Measurements from ENCODE around the gene PMPCA. TPM values are rescaled to one million over a fixed set of nuclear protein-coding genes. Genes with fewer than 3 reads are reported as not detected.

PMPCA gene
- total and polyA plus RNA-seq, 2 of the 8 experiments (the other 6 are each of a cell fraction or from before 2014, with no cell fraction given): 60.0 to 88.2 TPM

DNA sequence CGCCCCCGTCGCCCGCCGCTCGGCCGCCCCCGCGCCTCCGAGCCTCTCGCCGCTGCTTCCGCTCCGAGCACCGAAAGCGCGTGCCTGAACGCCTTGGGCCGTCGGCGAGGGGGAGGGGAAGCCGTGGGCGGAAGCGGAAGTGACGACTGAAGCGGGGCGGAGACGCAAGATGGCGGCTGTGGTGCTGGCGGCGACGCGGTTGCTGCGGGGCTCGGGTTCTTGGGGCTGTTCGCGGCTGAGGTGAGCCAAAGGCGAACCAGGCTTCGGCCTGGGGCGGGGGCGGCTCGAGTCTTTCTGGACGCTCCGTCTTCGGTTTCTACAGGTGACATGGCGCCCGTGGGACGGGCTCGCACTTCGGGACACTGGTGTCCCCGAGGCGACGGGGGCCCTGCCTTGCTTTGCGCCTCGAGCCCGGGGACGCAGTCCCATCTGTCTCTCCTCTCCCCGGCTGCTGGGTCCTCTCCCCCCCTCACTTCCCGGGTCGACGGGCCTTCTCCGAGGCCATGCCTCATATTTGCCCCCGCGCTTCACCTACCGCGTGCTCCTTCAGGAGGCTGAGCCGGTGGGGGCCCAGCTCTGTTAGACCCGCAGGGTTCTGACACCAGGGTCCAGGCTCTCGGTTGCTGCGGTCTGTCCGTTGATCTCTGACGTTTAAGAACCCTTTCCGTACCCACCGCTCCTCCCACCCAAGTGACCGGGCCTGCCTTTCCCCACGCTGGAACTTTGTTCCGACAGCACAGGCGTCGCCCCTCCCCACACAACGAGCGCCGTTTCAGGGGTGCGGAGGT, at the start of gene PMPCA, which contains the start of gene ENTR1 (continued):
- TF ChIP-seq CHD7 (IDR thresholded peaks at IDR 0.05; ENCODE audit: insufficient replicate concordance, low read length) (no peak), EP300 (IDR thresholded peaks at IDR 0.05; ENCODE audit: borderline replicate concordance in 1 of 2, low read depth in 2 of 2, low read length in 2 of 2) (no peak), JUN (IDR thresholded peaks at IDR 0.05; ENCODE audit: low read depth, low read length) (no peak), RAD21 (IDR thresholded peaks at IDR 0.05 in 1 of 2, conservative IDR thresholded peaks at IDR 0.05 in 1 of 2; ENCODE audit: low read depth in 2 of 2, low read length in 2 of 2) (no peak), YY1 (IDR thresholded peaks at IDR 0.05; ENCODE audit: low read depth, low read length) (peak; percentile 98), POLR2A (IDR thresholded peaks at IDR 0.05; ENCODE audit: control extremely low read depth in 1 of 2, low read depth in 2 of 2, low read length in 2 of 2) (peak; percentile 82 to 91), BACH1 (IDR thresholded peaks at IDR 0.05; ENCODE audit: low read length) (no peak), EZH2 (IDR thresholded peaks at IDR 0.05; ENCODE audit: low read depth, low read length, severe bottlenecking) (no peak)
- TF ChIP-seq, protein P1, sequence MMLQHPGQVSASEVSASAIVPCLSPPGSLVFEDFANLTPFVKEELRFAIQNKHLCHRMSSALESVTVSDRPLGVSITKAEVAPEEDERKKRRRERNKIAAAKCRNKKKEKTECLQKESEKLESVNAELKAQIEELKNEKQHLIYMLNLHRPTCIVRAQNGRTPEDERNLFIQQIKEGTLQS (IDR thresholded peaks at IDR 0.05; ENCODE audit: insufficient read depth, low read depth, low read length): no peak

All from H1 (cell line).